ENCODE measurements around the gene STOML1. TPM values are rescaled to one million over a fixed set of nuclear protein-coding genes. Genes with fewer than 3 reads are reported as not detected.

STOML1 gene
- polyA plus RNA-seq, 1 donor from 2014 or later: 49.5 TPM

- Histone ChIP-seq H3K27ac (ENCODE audit: low read length) (no peak overlapping the region), H2AFZ (ENCODE audit: low read depth, low read length) (no peak overlapping the region), H3K4me2 (ENCODE audit: low read length) (no peak overlapping the region), H3F3A (ENCODE audit: insufficient read depth, low read length, poor library complexity, severe bottlenecking) (no peaks in the 10 kb centered on the region), H3K79me2 (replicated peaks; ENCODE audit: insufficient read depth, low read length) (peaks cover 10% of the 10 kb centered on the region), H3K36me3 (ENCODE audit: insufficient read depth, low read length) (no peaks in the 10 kb centered on the region), H3K9ac (ENCODE audit: low read length) (no peak overlapping the region), H3K9me2 (ENCODE audit: insufficient read depth, low read length) (no peaks in the 10 kb centered on the region), H3K27me3 (ENCODE audit: insufficient read depth, low read depth, low read length) (no peaks in the 10 kb centered on the region), H4K20me1 (ENCODE audit: insufficient read depth) (no peaks in the 10 kb centered on the region), H3K9me3 (ENCODE audit: low read length) (no peaks in the 10 kb centered on the region), H3K4me3 (ENCODE audit: low read length) (no peak overlapping the region)
- TF ChIP-seq TAF1 (IDR thresholded peaks at IDR 0.05; ENCODE audit: low read depth) (no peak), EZH2 (IDR thresholded peaks at IDR 0.05; ENCODE audit: borderline replicate concordance, insufficient read depth, low read length, poor library complexity, severe bottlenecking) (no peak), MXI1 (conservative IDR thresholded peaks at IDR 0.05; ENCODE audit: poor library complexity, severe bottlenecking) (no peak), RAD21 (conservative IDR thresholded peaks at IDR 0.05) (no peak), EP300 (conservative IDR thresholded peaks at IDR 0.05; ENCODE audit: poor library complexity, severe bottlenecking) (no peak), POLR2AphosphoS5 (IDR thresholded peaks at IDR 0.05) (no peak), SMC3 (conservative IDR thresholded peaks at IDR 0.05; ENCODE audit: poor library complexity) (no peak)
- TF ChIP-seq, protein P1, sequence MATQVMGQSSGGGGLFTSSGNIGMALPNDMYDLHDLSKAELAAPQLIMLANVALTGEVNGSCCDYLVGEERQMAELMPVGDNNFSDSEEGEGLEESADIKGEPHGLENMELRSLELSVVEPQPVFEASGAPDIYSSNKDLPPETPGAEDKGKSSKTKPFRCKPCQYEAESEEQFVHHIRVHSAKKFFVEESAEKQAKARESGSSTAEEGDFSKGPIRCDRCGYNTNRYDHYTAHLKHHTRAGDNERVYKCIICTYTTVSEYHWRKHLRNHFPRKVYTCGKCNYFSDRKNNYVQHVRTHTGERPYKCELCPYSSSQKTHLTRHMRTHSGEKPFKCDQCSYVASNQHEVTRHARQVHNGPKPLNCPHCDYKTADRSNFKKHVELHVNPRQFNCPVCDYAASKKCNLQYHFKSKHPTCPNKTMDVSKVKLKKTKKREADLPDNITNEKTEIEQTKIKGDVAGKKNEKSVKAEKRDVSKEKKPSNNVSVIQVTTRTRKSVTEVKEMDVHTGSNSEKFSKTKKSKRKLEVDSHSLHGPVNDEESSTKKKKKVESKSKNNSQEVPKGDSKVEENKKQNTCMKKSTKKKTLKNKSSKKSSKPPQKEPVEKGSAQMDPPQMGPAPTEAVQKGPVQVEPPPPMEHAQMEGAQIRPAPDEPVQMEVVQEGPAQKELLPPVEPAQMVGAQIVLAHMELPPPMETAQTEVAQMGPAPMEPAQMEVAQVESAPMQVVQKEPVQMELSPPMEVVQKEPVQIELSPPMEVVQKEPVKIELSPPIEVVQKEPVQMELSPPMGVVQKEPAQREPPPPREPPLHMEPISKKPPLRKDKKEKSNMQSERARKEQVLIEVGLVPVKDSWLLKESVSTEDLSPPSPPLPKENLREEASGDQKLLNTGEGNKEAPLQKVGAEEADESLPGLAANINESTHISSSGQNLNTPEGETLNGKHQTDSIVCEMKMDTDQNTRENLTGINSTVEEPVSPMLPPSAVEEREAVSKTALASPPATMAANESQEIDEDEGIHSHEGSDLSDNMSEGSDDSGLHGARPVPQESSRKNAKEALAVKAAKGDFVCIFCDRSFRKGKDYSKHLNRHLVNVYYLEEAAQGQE (IDR thresholded peaks at IDR 0.05; ENCODE audit: borderline replicate concordance): no peak
- TF ChIP-seq, protein P2, sequence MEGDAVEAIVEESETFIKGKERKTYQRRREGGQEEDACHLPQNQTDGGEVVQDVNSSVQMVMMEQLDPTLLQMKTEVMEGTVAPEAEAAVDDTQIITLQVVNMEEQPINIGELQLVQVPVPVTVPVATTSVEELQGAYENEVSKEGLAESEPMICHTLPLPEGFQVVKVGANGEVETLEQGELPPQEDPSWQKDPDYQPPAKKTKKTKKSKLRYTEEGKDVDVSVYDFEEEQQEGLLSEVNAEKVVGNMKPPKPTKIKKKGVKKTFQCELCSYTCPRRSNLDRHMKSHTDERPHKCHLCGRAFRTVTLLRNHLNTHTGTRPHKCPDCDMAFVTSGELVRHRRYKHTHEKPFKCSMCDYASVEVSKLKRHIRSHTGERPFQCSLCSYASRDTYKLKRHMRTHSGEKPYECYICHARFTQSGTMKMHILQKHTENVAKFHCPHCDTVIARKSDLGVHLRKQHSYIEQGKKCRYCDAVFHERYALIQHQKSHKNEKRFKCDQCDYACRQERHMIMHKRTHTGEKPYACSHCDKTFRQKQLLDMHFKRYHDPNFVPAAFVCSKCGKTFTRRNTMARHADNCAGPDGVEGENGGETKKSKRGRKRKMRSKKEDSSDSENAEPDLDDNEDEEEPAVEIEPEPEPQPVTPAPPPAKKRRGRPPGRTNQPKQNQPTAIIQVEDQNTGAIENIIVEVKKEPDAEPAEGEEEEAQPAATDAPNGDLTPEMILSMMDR (IDR thresholded peaks at IDR 0.05; ENCODE audit: poor library complexity, severe bottlenecking): no peak
These were observed 2.9 kb downstream of the STOML1 start for GRCh38 chr15:73989001-73989798.

DNA sequence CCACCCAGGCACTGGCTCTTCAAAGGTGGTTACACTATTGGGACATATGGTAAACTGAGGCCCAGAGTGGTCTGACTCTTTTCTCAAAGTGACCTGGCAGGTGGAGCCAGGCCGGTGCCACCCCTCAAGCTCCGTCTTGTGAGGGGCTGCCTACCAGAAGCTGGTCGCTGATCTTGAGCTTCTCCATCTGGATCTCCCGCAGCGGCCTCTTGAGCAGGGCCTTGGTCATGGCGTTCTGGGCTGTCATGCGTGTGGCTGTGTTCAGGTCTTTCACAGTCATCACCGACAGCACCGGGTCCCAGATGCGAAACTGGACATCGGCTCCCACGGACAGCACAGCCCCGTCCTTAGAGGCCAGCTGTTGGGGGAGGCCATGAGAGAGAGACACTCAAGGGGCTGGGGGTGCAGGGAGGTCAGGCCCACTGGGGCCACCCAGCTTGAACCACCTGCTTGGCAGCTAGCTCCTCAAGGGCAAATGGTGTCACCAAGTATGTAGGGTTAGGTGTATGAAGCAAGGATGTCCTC, 3.6 kb downstream of the STOML1 start:
- Histone ChIP-seq H3K27ac (ENCODE audit: low read length) (no peak overlapping the region), H3K79me2 (replicated peaks; ENCODE audit: insufficient read depth, low read length) (peaks cover 9% of the 10 kb centered on the region), H4K20me1 (ENCODE audit: insufficient read depth) (no peaks in the 10 kb centered on the region), H3K36me3 (ENCODE audit: insufficient read depth, low read length) (no peaks in the 10 kb centered on the region), H3K9me2 (ENCODE audit: insufficient read depth, low read length) (no peaks in the 10 kb centered on the region), H3F3A (ENCODE audit: insufficient read depth, low read length, poor library complexity, severe bottlenecking) (no peaks in the 10 kb centered on the region), H3K4me2 (ENCODE audit: low read length) (no peak overlapping the region), H3K9me3 (ENCODE audit: low read length) (no peaks in the 10 kb centered on the region), H3K9ac (ENCODE audit: low read length) (no peak overlapping the region), H2AFZ (ENCODE audit: low read depth, low read length) (no peak overlapping the region), H3K27me3 (ENCODE audit: insufficient read depth, low read depth, low read length) (no peaks in the 10 kb centered on the region), H3K4me3 (ENCODE audit: low read length) (no peak overlapping the region)
- TF ChIP-seq MXI1 (conservative IDR thresholded peaks at IDR 0.05; ENCODE audit: poor library complexity, severe bottlenecking): no peak
- no peak for TF ChIP-seq TAF1 (IDR thresholded peaks at IDR 0.05; ENCODE audit: low read depth)
- TF ChIP-seq, protein P1 (IDR thresholded peaks at IDR 0.05; ENCODE audit: borderline replicate concordance): no peak
- no peak for TF ChIP-seq RAD21 (conservative IDR thresholded peaks at IDR 0.05)
- TF ChIP-seq EZH2 (IDR thresholded peaks at IDR 0.05; ENCODE audit: borderline replicate concordance, insufficient read depth, low read length, poor library complexity, severe bottlenecking): no peak
- TF ChIP-seq POLR2AphosphoS5 (IDR thresholded peaks at IDR 0.05): no peak
- TF ChIP-seq SMC3 (conservative IDR thresholded peaks at IDR 0.05; ENCODE audit: poor library complexity): no peak
- TF ChIP-seq EP300 (conservative IDR thresholded peaks at IDR 0.05; ENCODE audit: poor library complexity, severe bottlenecking): no peak
- TF ChIP-seq, protein P2 (IDR thresholded peaks at IDR 0.05; ENCODE audit: poor library complexity, severe bottlenecking): no peak

All from neural cell (in vitro differentiated cells).